C4-2B (cell line): ENCODE results near the gene SNRNP70.

Experiments used
- CTCF ChIP-seq: fragments of 450-650 bp; conservative IDR thresholded peaks from 2 replicates; pipeline ENCODE4 v1.5.1; 2017; ENCODE audit warnings: mild to moderate bottlenecking
- ZFX ChIP-seq: fragments of 450-650 bp; IDR thresholded peaks from 2 replicates; pipeline ENCODE4 v1.6.1; 2017

- no peak for TF ChIP-seq CTCF
- peak; percentile 80 for TF ChIP-seq ZFX
Measured at GRCh38 chr19:49085020-49085867, at the start of gene SNRNP70.
